Keratinocyte (primary cell): Measurements from ENCODE around the gene ATP7B. TPM values are rescaled to one million over a fixed set of nuclear protein-coding genes. Genes with fewer than 3 reads are reported as not detected.

Experiments used
- DNase-seq: peaks from one replicate; pipeline ENCODE4 v3.0.0-alpha.2; 2011; ENCODE audit warnings: low read depth, missing footprints, low spot score
- FAIRE-seq: peaks from 2 replicates; lab custom pipeline; 2011; peaks lifted over from hg19 to GRCh38; lab: Jason Lieb, UNC
- H2AFZ ChIP-seq: 2 replicates; pipeline ENCODE4 v1.6.0; 2012; ENCODE audit warnings: low read length, control low read depth, inconsistent platforms; ENCODE audit not compliant: control insufficient read depth
- H3K27ac ChIP-seq: 2 replicates; pipeline ENCODE4 v1.5.1; 2011; ENCODE audit warnings: low read length; ENCODE audit not compliant: control insufficient read depth, insufficient read depth
- H3K27me3 ChIP-seq: 3 replicates; pipeline ENCODE4 v1.6.0; 2011; ENCODE audit warnings: low read length; ENCODE audit not compliant: control insufficient read depth, insufficient read depth; ENCODE audit errors: extremely low read depth
- H3K36me3 ChIP-seq, 2 experiments: 2 replicates in 1 of 2; 3 replicates in 1 of 2; pipeline ENCODE4 v1.5.1; 2011; ENCODE audit warnings: low read length in 2 of 2, mild to moderate bottlenecking in 1 of 2; ENCODE audit not compliant: control insufficient read depth in 2 of 2, insufficient read depth in 2 of 2; ENCODE audit errors: extremely low read depth in 1 of 2
- H3K4me1 ChIP-seq: 3 replicates; pipeline ENCODE4 v1.5.1; 2011; ENCODE audit warnings: low read length; ENCODE audit not compliant: control insufficient read depth, insufficient read depth; ENCODE audit errors: extremely low read depth
- H3K4me2 ChIP-seq: 3 replicates; pipeline ENCODE4 v1.6.0; 2011; ENCODE audit warnings: low read depth, low read length; ENCODE audit not compliant: control insufficient read depth, insufficient read depth; ENCODE audit errors: extremely low read depth
- H3K4me3 ChIP-seq, 3 experiments: fragments of 200-600 bp in 1 of 3; sonication (generic) in 1 of 3; 2 replicates in 2 of 3; 3 replicates in 1 of 3; pipeline ENCODE4 v1.5.1; 2011 to 2016; ENCODE audit warnings: low read length in 3 of 3, mild to moderate bottlenecking in 3 of 3, control low read depth in 2 of 3, inconsistent platforms in 1 of 3, low read depth in 1 of 3, mixed read lengths in 1 of 3, mixed run types in 1 of 3, moderate library complexity in 1 of 3; ENCODE audit not compliant: control insufficient read depth in 2 of 3, insufficient read depth in 2 of 3; ENCODE audit errors: extremely low read depth in 1 of 3
- H3K79me2 ChIP-seq: 2 replicates; pipeline ENCODE4 v1.6.0; 2012; ENCODE audit warnings: low read length; ENCODE audit not compliant: control insufficient read depth, insufficient read depth
- H3K9ac ChIP-seq: 3 replicates; pipeline ENCODE4 v1.6.0; 2011; ENCODE audit warnings: low read length; ENCODE audit not compliant: control insufficient read depth, insufficient read depth; ENCODE audit errors: extremely low read depth
- H3K9me1 ChIP-seq: 3 replicates; pipeline ENCODE4 v1.6.0; 2011; ENCODE audit warnings: low read length; ENCODE audit not compliant: control insufficient read depth, insufficient read depth; ENCODE audit errors: extremely low read depth
- H3K9me3 ChIP-seq: 2 replicates; pipeline ENCODE4 v1.5.1; 2012; ENCODE audit warnings: low read depth, low read length; ENCODE audit not compliant: control insufficient read depth
- H4K20me1 ChIP-seq: 3 replicates; pipeline ENCODE4 v1.6.0; 2011; ENCODE audit warnings: low read length; ENCODE audit not compliant: control insufficient read depth, insufficient read depth; ENCODE audit errors: extremely low read depth
- EZH2 ChIP-seq: IDR thresholded peaks from one replicate; pipeline ENCODE4 v1.6.1; 2012; ENCODE audit warnings: inconsistent platforms, mild to moderate bottlenecking, low read length, moderate library complexity
- dilution Hi-C: fragments of 300-500 bp; cut with MboI; formaldehyde crosslinking; loops from one replicate; pipeline ENCODE4 v1.7.0; 2020; ENCODE audit warnings: low sequenced_read_pairs; ENCODE audit not compliant: extremely low pct_ligation_motif_present
- polyA plus RNA-seq, 5 experiments: library from polyadenylated mRNA; depleted of rRNA in 3 of 5; stranded (reverse) in 3 of 5; stranded (forward) in 1 of 5; unstranded in 1 of 5; fragments of >200 nt; gene quantifications; 1 replicate in 1 of 5; 2 replicates in 3 of 5; 3 replicates in 1 of 5; pipeline versions ENCODE4 v1.2.1 to v1.2.3, GENCODE V29; 2011 to 2012; ENCODE audit warnings: missing spikeins in 2 of 5, low read depth in 1 of 5, low replicate concordance in 1 of 5
- TF ChIP-seq, protein P1 (sequence below), 3 experiments: IDR thresholded peaks in 1 of 3; conservative IDR thresholded peaks in 1 of 3; optimal IDR thresholded peaks in 1 of 3; 2 replicates in 2 of 3; 3 replicates in 1 of 3; pipeline versions ENCODE3 to v1.5.1; 2011; ENCODE audit warnings: low read length in 3 of 3, mild to moderate bottlenecking in 3 of 3, moderate library complexity in 2 of 3, control low read depth in 1 of 3, inconsistent platforms in 1 of 3; ENCODE audit not compliant: insufficient read depth in 2 of 3; ENCODE audit errors: extremely low read depth in 1 of 3

Gene ATP7B
- polyA plus RNA-seq, 1 donor (not counting 4 experiments of a cell fraction or from before 2014, with no cell fraction given), result 5.2 TPM

DNA sequence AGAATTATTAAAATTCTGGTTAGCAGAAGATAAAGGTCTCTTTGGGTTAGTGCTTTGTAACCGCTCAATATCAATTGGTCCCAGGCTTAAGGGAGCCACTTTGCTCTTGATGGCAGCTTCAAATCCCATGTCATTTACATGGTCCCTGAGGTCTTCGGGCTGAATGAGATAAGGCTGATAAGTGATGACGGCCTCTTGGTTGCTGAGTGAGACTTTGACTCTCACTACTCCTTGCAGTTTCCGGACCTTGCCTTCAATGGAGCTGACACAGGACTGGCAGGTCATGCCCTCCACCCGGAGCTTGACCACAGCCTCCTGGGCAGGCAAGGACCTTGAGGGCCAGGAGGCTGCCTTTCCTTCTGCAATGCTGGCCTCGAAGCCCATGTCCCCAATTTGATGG is 36.8 kb downstream of the ATP7B start:
- H3K4me1 ChIP-seq, result no peaks in the 10 kb centered on the region
- no peak overlapping the region for H3K9ac ChIP-seq
- no peak overlapping the region for H3K4me3 ChIP-seq
- H3K9me1 ChIP-seq, result no peaks in the 10 kb centered on the region
- dilution Hi-C loops, result no loop called here
- no peak overlapping the region for H2AFZ ChIP-seq
- H3K27ac ChIP-seq, result no peak overlapping the region
- H3K27me3 ChIP-seq, result no peaks in the 10 kb centered on the region
- TF ChIP-seq, protein P1, sequence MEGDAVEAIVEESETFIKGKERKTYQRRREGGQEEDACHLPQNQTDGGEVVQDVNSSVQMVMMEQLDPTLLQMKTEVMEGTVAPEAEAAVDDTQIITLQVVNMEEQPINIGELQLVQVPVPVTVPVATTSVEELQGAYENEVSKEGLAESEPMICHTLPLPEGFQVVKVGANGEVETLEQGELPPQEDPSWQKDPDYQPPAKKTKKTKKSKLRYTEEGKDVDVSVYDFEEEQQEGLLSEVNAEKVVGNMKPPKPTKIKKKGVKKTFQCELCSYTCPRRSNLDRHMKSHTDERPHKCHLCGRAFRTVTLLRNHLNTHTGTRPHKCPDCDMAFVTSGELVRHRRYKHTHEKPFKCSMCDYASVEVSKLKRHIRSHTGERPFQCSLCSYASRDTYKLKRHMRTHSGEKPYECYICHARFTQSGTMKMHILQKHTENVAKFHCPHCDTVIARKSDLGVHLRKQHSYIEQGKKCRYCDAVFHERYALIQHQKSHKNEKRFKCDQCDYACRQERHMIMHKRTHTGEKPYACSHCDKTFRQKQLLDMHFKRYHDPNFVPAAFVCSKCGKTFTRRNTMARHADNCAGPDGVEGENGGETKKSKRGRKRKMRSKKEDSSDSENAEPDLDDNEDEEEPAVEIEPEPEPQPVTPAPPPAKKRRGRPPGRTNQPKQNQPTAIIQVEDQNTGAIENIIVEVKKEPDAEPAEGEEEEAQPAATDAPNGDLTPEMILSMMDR (optimal IDR thresholded peaks at IDR 0.05 in 1 of 3, IDR thresholded peaks at IDR 0.05 in 1 of 3, conservative IDR thresholded peaks at IDR 0.05 in 1 of 3; ENCODE audit: extremely low read depth in 1 of 3, insufficient read depth in 2 of 3, low read length in 3 of 3), result no peak
- no peak for TF ChIP-seq EZH2
- H3K9me3 ChIP-seq, result no peaks in the 10 kb centered on the region
- no peaks in the 10 kb centered on the region for H3K79me2 ChIP-seq
- H3K4me2 ChIP-seq, result no peak overlapping the region
- DNase-seq (no peak), FAIRE-seq (no peak)
- H4K20me1 ChIP-seq, result no peaks in the 10 kb centered on the region
- peaks cover 0 to 3% of the 10 kb centered on the region in 2 experiments for H3K36me3 ChIP-seq

DNA sequence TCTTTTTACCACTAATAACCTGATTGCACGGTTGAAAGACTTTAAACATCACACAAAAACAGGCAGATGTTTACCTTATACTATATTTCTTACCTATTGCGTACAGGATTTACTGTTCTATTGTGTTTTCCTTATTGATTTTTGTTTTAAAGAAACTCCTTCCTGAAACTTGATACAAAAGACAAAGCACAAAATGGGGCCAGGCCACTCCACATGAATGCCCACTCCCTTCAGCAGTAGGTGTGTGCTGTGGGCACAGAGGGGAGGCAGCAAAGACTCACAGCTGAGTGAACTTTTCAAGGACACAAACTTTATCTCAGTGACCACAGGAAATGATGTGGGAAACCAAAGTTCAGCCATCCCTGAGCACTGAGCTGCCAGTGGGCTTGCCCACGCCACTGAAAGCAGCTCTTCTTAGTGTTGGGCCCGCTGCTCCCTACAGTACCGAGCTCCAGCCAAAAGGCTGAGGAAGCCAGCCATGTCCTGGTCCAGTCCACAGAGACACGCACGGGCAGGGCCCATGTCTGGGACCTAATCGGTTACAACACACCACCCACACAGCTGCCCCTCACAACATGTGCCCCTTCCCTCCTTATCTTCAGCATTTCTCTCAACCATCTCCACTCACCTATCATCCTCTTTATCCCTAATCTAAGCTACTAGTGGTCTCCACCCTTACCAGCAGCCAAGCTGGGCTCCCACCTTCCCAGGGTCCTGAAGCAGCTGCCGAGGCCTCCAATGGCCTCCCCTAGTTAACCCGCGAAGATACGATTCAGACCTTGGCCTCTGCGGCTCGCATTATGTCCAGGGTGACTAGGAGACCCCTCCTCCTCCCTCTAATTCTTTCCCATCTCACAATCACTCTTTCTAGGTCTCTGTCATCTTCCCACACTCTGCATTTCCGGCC is 39.5 kb downstream of the ATP7B start:
- FAIRE-seq, result no peak

More for the DNA sequence above, 39.5 kb downstream of the ATP7B start:
- no peak overlapping the region for H3K4me3 ChIP-seq
- H3K4me1 ChIP-seq, result no peaks in the 10 kb centered on the region
- H3K9me3 ChIP-seq, result no peaks in the 10 kb centered on the region
- no peak for DNase-seq
- no peak overlapping the region for H2AFZ ChIP-seq
- H4K20me1 ChIP-seq, result no peaks in the 10 kb centered on the region
- no peaks in the 10 kb centered on the region for H3K79me2 ChIP-seq
- no peak overlapping the region for H3K9ac ChIP-seq
- TF ChIP-seq, protein P1 (optimal IDR thresholded peaks at IDR 0.05 in 1 of 3, IDR thresholded peaks at IDR 0.05 in 1 of 3, conservative IDR thresholded peaks at IDR 0.05 in 1 of 3; ENCODE audit: extremely low read depth in 1 of 3, insufficient read depth in 2 of 3, low read length in 3 of 3), result no peak
- no peak for TF ChIP-seq EZH2
- peaks cover 0 to 3% of the 10 kb centered on the region in 2 experiments for H3K36me3 ChIP-seq
- no peaks in the 10 kb centered on the region for H3K27me3 ChIP-seq
- H3K9me1 ChIP-seq, result no peaks in the 10 kb centered on the region
- dilution Hi-C loops, result no loop called here
- no peak overlapping the region for H3K27ac ChIP-seq
- no peak overlapping the region for H3K4me2 ChIP-seq
